DMS53 treated with DMSO at 0.1 percent for 48 hours (cell line): Measurements from ENCODE around the gene ARSB.
A peak's percentile ranks its signal among the peaks of the same experiment; 100 is the strongest.

Experiments used
- DNase-seq: peaks from one replicate; lab custom pipeline; 2025; ENCODE audit not compliant: unreplicated experiment; lab: John Stamatoyannopoulos, UW

Gene ARSB

DNA sequence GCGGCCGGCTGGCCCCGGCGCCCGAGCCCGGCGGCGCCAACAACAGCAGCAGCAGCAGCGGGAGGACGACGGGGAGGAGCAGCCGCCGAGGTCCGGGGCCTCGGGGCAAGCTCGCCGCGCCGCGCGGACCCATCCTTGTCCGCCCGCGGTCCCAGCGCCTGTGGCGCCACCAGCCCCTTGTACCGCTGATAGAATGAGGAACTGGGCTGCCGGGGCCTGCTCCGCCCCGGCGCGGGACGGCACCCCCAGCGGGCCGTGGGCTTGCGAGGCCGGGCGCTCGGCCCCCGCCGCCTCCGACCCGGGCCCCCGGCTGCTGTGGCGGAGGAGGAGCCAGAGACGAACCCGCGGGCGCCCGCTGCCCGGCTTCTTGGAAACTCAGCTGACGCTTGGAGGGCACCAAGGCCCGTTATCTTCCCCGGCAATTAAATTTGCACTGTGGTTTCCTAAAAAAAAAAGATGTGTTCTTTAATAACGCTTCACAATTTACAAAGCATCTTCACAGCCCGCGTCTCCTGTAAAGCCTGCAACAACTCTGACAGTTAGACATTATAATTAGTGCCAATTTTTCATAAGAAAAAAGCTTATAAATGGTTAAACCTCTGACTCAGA, at the start of gene ARSB:
TSS of gene ARSB (minus strand) at position 195 of the 609 bp plus-strand sequence. CDS start at position 133, 62 bp downstream.
- peak; percentile 33 for DNase-seq

DNA sequence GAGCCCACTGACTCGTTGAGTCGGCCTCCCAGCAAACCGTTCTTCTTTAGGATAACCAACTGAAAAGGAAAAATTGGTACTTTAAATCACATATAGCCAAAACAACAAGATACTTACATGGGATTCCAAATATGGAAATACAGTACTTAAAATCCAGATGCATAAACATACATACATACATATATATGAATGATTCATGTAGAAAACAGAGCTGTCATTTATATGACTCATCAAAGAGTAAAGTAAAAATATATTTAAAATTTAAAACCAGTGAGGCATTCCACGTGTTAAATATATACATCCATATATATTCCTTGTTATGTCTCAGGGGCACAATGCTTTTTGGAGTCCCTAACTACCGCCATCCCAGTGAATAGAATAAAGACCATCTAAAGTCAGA, 47.7 kb upstream of the ARSB start:
- no peak for DNase-seq

- DNase-seq: no peak
These were observed 47.1 kb upstream of the ARSB start for GRCh38 chr5:79032031-79032695.

GRCh38 chr5:79031485-79031867, 46.4 kb upstream of the ARSB start:
- no peak for DNase-seq

DNA sequence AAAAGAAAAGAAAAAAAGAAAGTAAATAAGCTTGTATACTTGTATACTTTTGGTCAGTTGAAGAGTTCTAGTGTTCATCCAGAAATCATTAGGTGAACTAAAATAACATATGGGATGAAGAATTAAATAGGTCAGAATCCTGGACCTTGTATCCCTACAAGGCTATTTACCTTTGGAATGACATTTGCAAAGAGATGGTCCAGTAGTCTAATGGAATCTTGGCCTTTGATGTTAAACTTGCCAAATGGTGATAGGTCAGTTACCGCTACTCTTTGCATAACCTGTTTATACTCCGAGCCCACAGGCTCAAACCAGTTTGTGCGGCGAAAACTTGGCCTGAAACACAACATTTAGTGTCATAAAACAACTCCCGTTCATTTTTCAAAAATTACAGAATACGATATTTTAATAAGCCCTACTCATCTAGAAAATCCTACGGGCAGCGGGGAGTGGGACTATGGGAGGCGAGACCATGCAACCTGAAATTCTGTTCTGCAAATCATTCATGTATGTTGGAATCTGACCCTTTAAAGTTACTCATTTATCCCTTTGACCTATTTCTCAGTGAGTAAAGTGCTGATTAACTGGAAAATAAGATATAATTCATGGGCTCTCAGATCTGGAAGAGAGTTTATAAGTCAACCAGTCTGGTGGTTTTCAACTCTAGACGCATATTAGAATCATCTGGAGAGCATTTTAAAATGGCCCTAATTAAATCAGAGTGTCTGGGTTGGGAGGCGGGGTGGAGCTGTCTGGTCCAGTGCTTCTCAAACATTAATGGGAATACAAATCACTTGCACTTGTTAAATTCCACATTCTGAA, 45.8 kb upstream of the ARSB start:
- no peak for DNase-seq

GRCh38 chr5:79025054-79025472, 40.0 kb upstream of the ARSB start:
- peak; percentile 54 for DNase-seq

DNA sequence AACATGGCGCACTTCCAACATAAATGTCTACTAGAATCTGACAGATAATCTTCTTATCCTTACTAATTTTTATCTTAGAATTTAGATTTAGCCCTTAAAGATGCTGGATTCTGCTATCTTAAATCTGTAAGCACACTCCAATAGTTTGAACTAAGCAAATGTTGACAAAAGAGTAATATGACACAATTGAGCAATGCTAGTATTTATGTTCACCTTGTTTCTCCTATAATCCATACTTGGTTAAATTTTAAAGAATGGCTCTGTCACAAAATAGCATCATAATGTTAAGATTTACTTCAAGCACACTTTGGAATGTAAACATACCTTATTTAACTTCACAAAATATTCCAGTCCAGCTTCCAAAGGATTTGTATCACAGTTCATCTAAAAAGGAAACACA, 38.8 kb upstream of the ARSB start:
- DNase-seq: no peak

GRCh38 chr5:79023348-79023747, 38.2 kb upstream of the ARSB start:
- DNase-seq: no peak

GRCh38 chr5:79022771-79023170, 37.7 kb upstream of the ARSB start:
- no peak for DNase-seq

DNA sequence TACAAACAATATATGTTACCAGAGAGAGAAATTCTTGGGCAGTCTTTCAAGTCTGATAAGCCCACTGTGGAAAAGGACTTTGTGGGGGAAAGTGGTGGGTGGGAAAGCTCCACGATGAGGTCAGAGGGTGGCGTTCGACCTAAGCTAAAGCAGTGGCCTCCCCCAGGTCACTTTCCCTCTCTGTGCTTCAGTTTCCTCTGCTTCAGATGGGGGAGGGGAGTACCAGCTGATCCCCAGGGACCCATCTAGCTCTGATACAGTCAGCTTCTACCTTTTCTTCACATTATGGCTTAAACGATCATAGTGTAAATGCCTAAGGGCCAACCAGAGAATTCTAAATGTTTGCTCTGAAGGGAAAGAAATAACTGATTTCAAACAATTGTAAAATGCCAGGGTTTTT, 36.6 kb upstream of the ARSB start:
- no peak for DNase-seq

DNA sequence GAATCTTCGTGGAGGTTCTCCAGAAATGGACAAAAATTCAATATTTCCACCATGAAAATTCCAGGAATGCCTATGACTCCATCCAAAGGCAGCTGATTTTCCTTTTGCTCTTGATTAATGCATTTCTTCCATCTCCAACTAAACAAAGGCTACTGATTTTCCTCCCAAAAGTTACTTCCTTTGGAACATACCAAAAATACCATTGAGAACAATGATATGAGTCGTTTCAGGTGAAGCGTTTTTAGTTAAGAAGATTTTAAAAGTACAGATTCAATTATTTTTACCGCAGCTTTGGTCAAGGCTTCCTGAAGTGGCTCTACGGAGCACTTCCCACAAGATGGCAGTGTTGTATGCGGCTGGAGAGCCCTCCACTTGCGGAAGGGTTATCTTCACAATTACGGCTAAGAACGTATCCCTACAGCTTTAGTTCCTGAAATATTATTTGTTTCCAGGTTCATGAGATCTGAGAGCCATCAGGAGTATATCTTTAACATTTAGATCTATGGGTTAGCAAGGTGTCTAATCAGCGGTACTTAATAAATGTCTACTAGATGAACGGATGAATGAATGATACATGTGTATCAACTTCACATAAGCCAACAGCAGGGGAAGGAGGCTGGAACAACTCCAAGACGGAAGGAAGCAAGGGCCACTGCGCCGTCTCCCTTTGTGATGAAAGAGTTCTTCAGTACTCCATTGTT, 35.9 kb upstream of the ARSB start:
- peak; percentile 61 for DNase-seq

GRCh38 chr5:79014631-79015030, 29.5 kb upstream of the ARSB start:
- DNase-seq: no peak

DNA sequence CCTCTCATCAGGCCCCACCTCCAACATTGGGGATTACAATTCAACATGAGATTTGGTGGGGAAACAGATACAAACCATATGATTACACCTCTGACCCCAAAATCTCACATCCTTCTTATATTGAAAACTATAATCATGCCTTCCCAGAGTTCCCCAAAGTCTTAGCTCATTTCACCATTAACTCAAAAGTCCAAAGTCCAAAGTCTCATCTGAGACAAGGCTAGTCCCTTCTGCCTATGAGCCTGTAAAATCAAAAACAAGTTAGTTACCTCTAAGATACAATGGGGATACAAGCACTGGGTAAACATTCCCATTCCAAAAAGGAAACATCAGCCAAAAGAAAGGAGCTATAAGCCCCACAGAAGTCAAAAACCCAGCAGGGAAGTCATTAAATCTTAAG, 26.8 kb upstream of the ARSB start:
- DNase-seq: no peak

GRCh38 chr5:79011219-79011836, 26.2 kb upstream of the ARSB start:
- no peak for DNase-seq

DNA sequence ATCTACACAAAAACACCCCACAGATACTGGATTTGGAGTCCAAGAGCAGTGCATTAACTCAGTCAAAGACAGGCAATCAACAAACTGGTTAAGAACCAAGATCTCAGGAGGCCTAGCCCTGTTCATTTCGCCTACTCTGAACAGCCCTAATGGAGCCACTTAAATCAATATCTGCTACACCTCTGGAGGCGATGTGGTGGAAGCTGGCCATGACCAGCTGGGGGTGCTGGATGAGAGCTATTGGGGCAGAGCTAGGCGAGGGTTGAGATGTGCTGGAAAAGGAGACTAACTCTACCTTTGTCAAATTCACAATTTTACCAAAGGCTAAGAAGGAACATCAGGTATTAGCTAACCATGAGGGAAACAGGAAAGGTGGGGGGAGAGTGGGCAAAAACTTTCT, 23.3 kb upstream of the ARSB start:
- DNase-seq: no peak

DNA sequence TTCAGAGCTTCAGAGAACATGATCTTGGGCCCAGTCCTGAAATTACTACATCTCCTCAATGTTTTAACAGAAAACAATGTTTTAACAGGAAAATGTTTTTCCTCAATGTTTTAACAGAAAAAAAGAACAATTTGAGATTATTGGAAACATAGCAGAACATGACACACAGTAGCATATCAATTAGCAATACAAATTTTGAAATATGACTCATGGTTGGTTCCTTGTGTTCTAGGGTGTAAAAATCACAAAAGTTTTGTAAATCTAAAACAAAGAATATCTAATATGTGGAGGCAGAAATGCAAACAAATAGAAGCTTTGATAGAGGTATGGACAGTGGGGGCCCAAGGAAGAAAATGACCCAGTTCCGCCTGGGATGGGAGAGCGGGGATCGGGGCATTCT, 22.8 kb upstream of the ARSB start:
- DNase-seq: no peak

DNA sequence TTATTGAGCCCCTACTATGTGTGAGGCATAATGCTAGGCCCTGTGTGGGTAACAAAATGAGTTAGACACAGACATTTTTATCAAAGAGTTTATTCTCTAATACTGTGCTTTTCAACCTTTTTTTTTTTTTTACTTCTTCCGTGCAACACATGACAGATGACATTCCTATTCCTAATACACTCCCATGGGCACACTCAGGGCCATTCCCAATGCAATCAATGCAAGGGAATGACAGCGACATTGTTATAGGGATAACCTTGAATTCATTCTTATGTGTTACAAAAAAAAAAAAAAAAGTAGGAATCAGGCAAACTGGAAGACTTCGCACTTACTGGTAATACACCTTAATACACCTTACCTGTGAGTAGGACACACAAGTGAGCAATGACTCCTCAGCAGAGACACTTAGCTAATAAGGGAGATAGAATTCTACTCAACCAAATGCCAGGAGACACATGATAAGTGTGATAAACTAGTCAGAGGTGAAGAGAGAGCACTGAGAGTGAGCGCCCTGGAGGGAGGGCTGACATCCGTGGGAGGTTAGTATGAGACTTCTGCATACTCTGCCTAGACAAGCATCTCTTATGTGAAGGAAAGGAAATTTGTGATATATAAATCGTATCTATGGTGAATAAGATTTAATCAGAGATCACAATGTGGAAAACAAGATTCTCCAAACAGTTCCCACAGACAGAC, 21.0 kb upstream of the ARSB start:
- DNase-seq: no peak

GRCh38 chr5:79005151-79005550, 20.0 kb upstream of the ARSB start:
- no peak for DNase-seq

DNA sequence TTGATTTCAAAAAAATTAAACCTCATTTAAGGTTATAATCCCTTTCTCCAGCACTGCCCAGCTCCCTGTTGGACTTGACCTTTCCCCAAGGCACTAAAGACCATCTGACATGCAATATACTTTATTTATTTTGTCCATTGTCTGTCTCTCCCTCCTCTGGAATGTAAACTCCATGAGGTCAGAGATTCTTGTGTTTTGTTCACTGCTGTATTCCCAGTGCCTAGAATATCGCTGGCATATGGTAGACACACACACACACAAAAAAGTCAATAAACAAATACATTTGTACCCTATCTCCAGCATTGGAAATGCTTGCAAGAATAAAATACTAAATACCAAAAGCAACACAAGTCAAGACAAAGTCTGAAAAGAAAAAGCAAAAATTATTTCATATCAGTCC, 17.3 kb upstream of the ARSB start:
- DNase-seq: no peak

GRCh38 chr5:79001471-79001870, 16.4 kb upstream of the ARSB start:
- DNase-seq: no peak

- DNase-seq: no peak
These were observed 12.0 kb upstream of the ARSB start for GRCh38 chr5:78997090-78997489.
